Osteoblast (primary cell): ENCODE measurements around the gene TGM3. TPM values are rescaled to one million over a fixed set of nuclear protein-coding genes. Genes with fewer than 3 reads are reported as not detected.

Source experiments
- DNase-seq: peaks from one replicate; pipeline ENCODE4 v3.0.0; 2011; ENCODE audit warnings: low spot score, mixed read lengths; ENCODE audit not compliant: insufficient read length; ENCODE audit errors: missing footprints
- H2AFZ ChIP-seq: 2 replicates; pipeline ENCODE4 v1.6.0; 2011; ENCODE audit warnings: mild to moderate bottlenecking, low read length
- H3K27ac ChIP-seq: 2 replicates; pipeline ENCODE4 v1.5.1; 2011; ENCODE audit warnings: mild to moderate bottlenecking, low read depth, low read length, moderate library complexity
- H3K27me3 ChIP-seq: 2 replicates; pipeline ENCODE4 v1.6.0; 2012; ENCODE audit warnings: mild to moderate bottlenecking, control low read depth, inconsistent platforms, low read length, moderate library complexity; ENCODE audit not compliant: insufficient read depth
- H3K36me3 ChIP-seq: 2 replicates; pipeline ENCODE4 v1.5.1; 2011; ENCODE audit warnings: mild to moderate bottlenecking, low read length, control low read depth, moderate library complexity; ENCODE audit not compliant: insufficient read depth
- H3K4me1 ChIP-seq: 2 replicates; pipeline ENCODE4 v1.5.1; 2011; ENCODE audit warnings: mild to moderate bottlenecking, low read length, control low read depth, moderate library complexity; ENCODE audit not compliant: insufficient read depth
- H3K4me2 ChIP-seq: 2 replicates; pipeline ENCODE4 v1.6.0; 2011; ENCODE audit warnings: mild to moderate bottlenecking, low read length; ENCODE audit not compliant: insufficient read depth
- H3K4me3 ChIP-seq: fragments of 200-600 bp; sonication (generic); 3 replicates; pipeline ENCODE4 v1.5.1; 2012; ENCODE audit warnings: mild to moderate bottlenecking, low read length, inconsistent platforms; ENCODE audit not compliant: insufficient read depth
- H3K79me2 ChIP-seq: 2 replicates; pipeline ENCODE4 v1.6.0; 2012; ENCODE audit warnings: mild to moderate bottlenecking, low read length, control low read depth, inconsistent platforms; ENCODE audit not compliant: insufficient read depth
- H3K9me3 ChIP-seq: 2 replicates; pipeline ENCODE4 v1.5.1; 2011; ENCODE audit warnings: low read depth, low read length, control low read depth
- H4K20me1 ChIP-seq: 2 replicates; pipeline ENCODE4 v1.6.0; 2012; ENCODE audit warnings: mild to moderate bottlenecking, low read length, control low read depth; ENCODE audit not compliant: insufficient read depth
- CTCF ChIP-seq: IDR thresholded peaks from 2 replicates; pipeline ENCODE4 v1.5.1; 2011; ENCODE audit warnings: mild to moderate bottlenecking, low read depth, low read length, moderate library complexity; ENCODE audit errors: extremely low read depth
- total RNA-seq: library from RNA; depleted of rRNA; stranded (reverse); fragments of >200 nt; gene quantifications from 2 replicates; pipeline ENCODE4 v1.2.3, GENCODE V29; 2012

TGM3 gene
- total RNA-seq, 1 donor: not detected

DNA sequence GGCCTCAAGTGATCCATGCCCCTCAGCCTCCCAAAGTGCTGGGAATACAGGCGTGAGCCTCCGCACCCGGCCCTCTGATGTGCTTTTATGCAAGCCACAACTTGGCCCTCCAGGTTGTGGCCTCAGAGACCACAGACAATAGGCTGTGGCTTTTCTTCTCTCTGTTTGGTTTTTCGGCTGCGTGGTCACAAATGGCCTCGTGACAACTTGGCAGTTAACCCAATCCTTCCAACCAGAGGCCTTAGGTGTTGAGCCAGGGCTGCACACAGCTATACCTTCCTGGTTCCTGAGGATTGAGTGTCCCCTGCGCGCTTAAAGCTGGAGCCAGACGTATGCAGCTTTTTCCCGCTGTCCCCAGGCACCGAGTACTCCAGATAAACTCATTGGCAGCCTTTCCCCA lies 6.3 kb upstream of the TGM3 start:
- Histone ChIP-seq H3K36me3 (no peaks in the 10 kb centered on the region), H3K4me2 (no peak overlapping the region), H3K79me2 (no peaks in the 10 kb centered on the region), H3K27me3 (peaks cover 6% of the 10 kb centered on the region), H3K4me1 (no peaks in the 10 kb centered on the region), H3K4me3 (no peak overlapping the region), H3K9me3 (no peaks in the 10 kb centered on the region), H2AFZ (no peak overlapping the region), H4K20me1 (no peaks in the 10 kb centered on the region), H3K27ac (no peak overlapping the region)
- TF ChIP-seq CTCF: no peak
- no peak for DNase-seq

DNA sequence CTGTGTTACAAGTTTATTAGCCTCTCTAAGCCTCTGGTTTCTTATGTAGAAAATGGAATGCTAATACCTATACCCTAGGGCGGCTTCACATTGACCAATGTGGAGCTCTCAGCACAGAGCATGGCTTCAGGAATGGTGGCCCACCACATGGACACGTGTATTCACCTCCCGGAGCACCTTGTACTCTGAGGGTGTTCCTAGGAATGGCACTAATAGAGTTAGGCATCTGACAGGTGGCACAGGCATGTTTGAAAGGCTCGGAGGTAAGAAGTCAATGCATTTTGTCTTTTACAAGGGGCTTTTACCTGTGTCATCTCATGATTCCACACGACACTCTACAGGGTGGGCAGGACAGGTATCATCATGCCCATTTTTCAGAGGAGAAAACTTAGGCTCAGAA lies 5.3 kb upstream of the TGM3 start:
- Histone ChIP-seq H2AFZ (no peak overlapping the region), H3K9me3 (no peaks in the 10 kb centered on the region), H3K27ac (no peak overlapping the region), H3K4me3 (no peak overlapping the region), H3K36me3 (no peaks in the 10 kb centered on the region), H3K4me1 (no peaks in the 10 kb centered on the region), H3K4me2 (no peak overlapping the region), H3K27me3 (peaks cover 7% of the 10 kb centered on the region), H4K20me1 (no peaks in the 10 kb centered on the region), H3K79me2 (no peaks in the 10 kb centered on the region)
- no peak for DNase-seq
- TF ChIP-seq CTCF: no peak

- Histone ChIP-seq H3K4me2 (no peak overlapping the region), H3K36me3 (no peaks in the 10 kb centered on the region), H2AFZ (no peak overlapping the region), H4K20me1 (no peaks in the 10 kb centered on the region), H3K27ac (no peak overlapping the region), H3K79me2 (no peaks in the 10 kb centered on the region), H3K4me1 (no peaks in the 10 kb centered on the region), H3K27me3 (peaks cover 18% of the 10 kb centered on the region), H3K4me3 (no peak overlapping the region), H3K9me3 (no peaks in the 10 kb centered on the region)
- DNase-seq: no peak
- TF ChIP-seq CTCF: no peak
Measured at GRCh38 chr20:2292416-2293110, 3.2 kb upstream of the TGM3 start.

DNA sequence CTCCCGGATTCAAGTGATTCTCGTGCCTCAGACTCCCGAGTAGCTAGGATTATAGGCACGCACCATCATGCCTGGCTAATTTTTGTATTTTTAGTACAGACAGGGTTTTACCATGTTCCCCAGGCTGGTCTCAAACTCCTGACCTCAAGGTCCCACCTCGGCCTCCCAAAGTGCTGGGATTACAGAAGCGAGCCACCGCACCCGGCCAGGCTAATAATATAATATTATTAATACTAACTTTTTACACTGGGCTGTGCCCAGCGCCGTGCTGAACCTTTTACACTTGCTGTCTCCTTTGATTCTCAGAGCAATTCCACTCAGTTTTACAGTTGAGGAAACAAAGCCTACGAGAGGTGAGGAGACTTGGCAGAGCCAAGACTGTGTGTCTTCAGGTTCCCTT lies 2.3 kb upstream of the TGM3 start:
- no peak overlapping the region for H3K4me3 ChIP-seq
- no peaks in the 10 kb centered on the region for H3K36me3 ChIP-seq
- H2AFZ ChIP-seq: no peak overlapping the region
- no peak for DNase-seq
- H3K79me2 ChIP-seq: no peaks in the 10 kb centered on the region
- no peak overlapping the region for H3K4me2 ChIP-seq
- no peaks in the 10 kb centered on the region for H4K20me1 ChIP-seq
- no peak for TF ChIP-seq CTCF
- no peaks in the 10 kb centered on the region for H3K9me3 ChIP-seq
- no peak overlapping the region for H3K27ac ChIP-seq
- H3K4me1 ChIP-seq: no peaks in the 10 kb centered on the region
- H3K27me3 ChIP-seq: peaks cover 25% of the 10 kb centered on the region
